ENCODE measurements around the gene SPACDR.

SPACDR gene

GRCh38 chr7:100476903-100477870 lies 13.1 kb upstream of the SPACDR start:
- no peaks in the 10 kb centered on the region for H3K27me3 ChIP-seq (replicated peaks; ENCODE audit: control insufficient read depth, insufficient read depth, low read length)
- DNase-seq (ENCODE audit: extremely low read depth, insufficient read length), result no peak
- peak overlapping the region; percentile 92 for H3K4me3 ChIP-seq (replicated peaks; ENCODE audit: low read depth, low read length)
- peak; percentile 60 for TF ChIP-seq CTCF (IDR thresholded peaks at IDR 0.05; ENCODE audit: insufficient read depth, low read length, poor library complexity, severe bottlenecking)
- peaks cover 12% of the 10 kb centered on the region for H3K36me3 ChIP-seq (ENCODE audit: control insufficient read depth, insufficient read depth, low read length)

- Histone ChIP-seq H3K36me3 (ENCODE audit: control insufficient read depth, insufficient read depth, low read length) (peaks cover 12% of the 10 kb centered on the region), H3K27me3 (replicated peaks; ENCODE audit: control insufficient read depth, insufficient read depth, low read length) (no peaks in the 10 kb centered on the region), H3K4me3 (replicated peaks; ENCODE audit: low read depth, low read length) (peak overlapping the region; percentile 92)
- no peak for TF ChIP-seq CTCF (IDR thresholded peaks at IDR 0.05; ENCODE audit: insufficient read depth, low read length, poor library complexity, severe bottlenecking)
- no peak for DNase-seq (ENCODE audit: extremely low read depth, insufficient read length)
These were observed 12.2 kb upstream of the SPACDR start for GRCh38 chr7:100476101-100476780.

- Histone ChIP-seq H3K27me3 (replicated peaks; ENCODE audit: control insufficient read depth, insufficient read depth, low read length) (no peaks in the 10 kb centered on the region), H3K36me3 (ENCODE audit: control insufficient read depth, insufficient read depth, low read length) (peaks cover 14% of the 10 kb centered on the region), H3K4me3 (replicated peaks; ENCODE audit: low read depth, low read length) (peak overlapping the region; percentile 92)
- DNase-seq (ENCODE audit: extremely low read depth, insufficient read length), result no peak
- no peak for TF ChIP-seq CTCF (IDR thresholded peaks at IDR 0.05; ENCODE audit: insufficient read depth, low read length, poor library complexity, severe bottlenecking)
These were observed 11.5 kb upstream of the SPACDR start for GRCh38 chr7:100475549-100475948.

GRCh38 chr7:100472854-100473499 lies 8.9 kb upstream of the SPACDR start:
- no peak for TF ChIP-seq CTCF (IDR thresholded peaks at IDR 0.05; ENCODE audit: insufficient read depth, low read length, poor library complexity, severe bottlenecking)
- DNase-seq (ENCODE audit: extremely low read depth, insufficient read length), result no peak
- no peak overlapping the region for H3K4me3 ChIP-seq (replicated peaks; ENCODE audit: low read depth, low read length)
- no peaks in the 10 kb centered on the region for H3K27me3 ChIP-seq (replicated peaks; ENCODE audit: control insufficient read depth, insufficient read depth, low read length)
- H3K36me3 ChIP-seq (ENCODE audit: control insufficient read depth, insufficient read depth, low read length), result peaks cover 16% of the 10 kb centered on the region

GRCh38 chr7:100472121-100472851 lies 8.2 kb upstream of the SPACDR start:
- H3K4me3 ChIP-seq (replicated peaks; ENCODE audit: low read depth, low read length), result no peak overlapping the region
- no peak for TF ChIP-seq CTCF (IDR thresholded peaks at IDR 0.05; ENCODE audit: insufficient read depth, low read length, poor library complexity, severe bottlenecking)
- peaks cover 20% of the 10 kb centered on the region for H3K36me3 ChIP-seq (ENCODE audit: control insufficient read depth, insufficient read depth, low read length)
- H3K27me3 ChIP-seq (replicated peaks; ENCODE audit: control insufficient read depth, insufficient read depth, low read length), result no peaks in the 10 kb centered on the region
- no peak for DNase-seq (ENCODE audit: extremely low read depth, insufficient read length)

Measured in GM06990 (cell line).